ENCODE results near the gene BBS9. TPM values are rescaled to one million over a fixed set of nuclear protein-coding genes. Genes with fewer than 3 reads are reported as not detected.
"Not testable (repeated sequence)": the region's sequence is repeated elsewhere in the genome, so short reads cannot be mapped to it uniquely, and the experiment has no call there.

The BBS9 gene
- polyA plus RNA-seq, 1 donor from 2014 or later, result 7.8 TPM

GRCh38 chr7:33196221-33196620, 66.9 kb downstream of the BBS9 start:
- H3K9me3 Mint-ChIP-seq, result peaks cover 0 to 2% (median 0%) of the 10 kb centered on the region in 3 donors
- peaks cover 14 to 23% (median 21%) of the 10 kb centered on the region in 3 donors for H3K4me1 Mint-ChIP-seq
- no peaks in the 10 kb centered on the region for H3K36me3 Mint-ChIP-seq
- H3K27ac Mint-ChIP-seq, result no peak overlapping the region
- H3K4me3 Mint-ChIP-seq, result no peak overlapping the region
- H3K27me3 Mint-ChIP-seq, result no peaks in the 10 kb centered on the region

- Mint-ChIP-seq H3K9me3 (peaks cover 7 to 12% (median 9%) of the 10 kb centered on the region in 3 donors), H3K27me3 (no peaks in the 10 kb centered on the region), H3K36me3 (peaks cover 4% of the 10 kb centered on the region), H3K4me3 (no peak overlapping the region), H3K27ac (no peak overlapping the region), H3K4me1 (peaks cover 0 to 2% (median 0%) of the 10 kb centered on the region in 3 donors)
Observed at GRCh38 chr7:33200282-33200681, 70.9 kb downstream of the BBS9 start.

GRCh38 chr7:33201821-33202220, 72.5 kb downstream of the BBS9 start:
- Mint-ChIP-seq H3K4me3 (no peak overlapping the region), H3K9me3 (peaks cover 7 to 12% (median 7%) of the 10 kb centered on the region in 3 donors), H3K27me3 (no peaks in the 10 kb centered on the region)

GRCh38 chr7:33210958-33211357, 81.6 kb downstream of the BBS9 start:
- H3K36me3 Mint-ChIP-seq, result peaks cover 28% of the 10 kb centered on the region
- H3K4me1 Mint-ChIP-seq, result no peaks in the 10 kb centered on the region
- H3K27ac Mint-ChIP-seq, result no peak overlapping the region
- H3K4me3 Mint-ChIP-seq, result no peak overlapping the region
- H3K9me3 Mint-ChIP-seq, result peaks cover 7 to 37% (median 20%) of the 10 kb centered on the region in 3 donors
- no peaks in the 10 kb centered on the region for H3K27me3 Mint-ChIP-seq

More at GRCh38 chr7:33201821-33202220, 72.5 kb downstream of the BBS9 start:
- Mint-ChIP-seq H3K36me3 (peaks cover 7% of the 10 kb centered on the region), H3K4me1 (peaks cover 0 to 2% (median 0%) of the 10 kb centered on the region in 3 donors), H3K27ac (no peak overlapping the region)

GRCh38 chr7:33212144-33212543, 82.8 kb downstream of the BBS9 start:
- Mint-ChIP-seq H3K4me1 (no peaks in the 10 kb centered on the region), H3K4me3 (no peak overlapping the region), H3K9me3 (peaks cover 7 to 37% (median 20%) of the 10 kb centered on the region in 3 donors), H3K36me3 (peaks cover 26% of the 10 kb centered on the region), H3K27me3 (no peaks in the 10 kb centered on the region), H3K27ac (no peak overlapping the region)

GRCh38 chr7:33215992-33216391, 86.6 kb downstream of the BBS9 start:
- no peak overlapping the region for H3K4me3 Mint-ChIP-seq
- H3K27ac Mint-ChIP-seq, result no peak overlapping the region
- H3K4me1 Mint-ChIP-seq, result no peaks in the 10 kb centered on the region
- H3K9me3 Mint-ChIP-seq, result peaks cover 4 to 22% (median 13%) of the 10 kb centered on the region in 3 donors
- no peaks in the 10 kb centered on the region for H3K27me3 Mint-ChIP-seq
- peaks cover 14% of the 10 kb centered on the region for H3K36me3 Mint-ChIP-seq

GRCh38 chr7:33217595-33217994, 88.2 kb downstream of the BBS9 start:
- Mint-ChIP-seq H3K9me3 (peaks cover 0 to 6% (median 2%) of the 10 kb centered on the region in 3 donors), H3K4me3 (no peak overlapping the region), H3K27ac (no peak overlapping the region), H3K4me1 (no peaks in the 10 kb centered on the region), H3K36me3 (peaks cover 7% of the 10 kb centered on the region), H3K27me3 (no peaks in the 10 kb centered on the region)

- not testable (repeated sequence) for H3K4me3 Mint-ChIP-seq, H3K27ac Mint-ChIP-seq, H3K4me1 Mint-ChIP-seq, H3K27me3 Mint-ChIP-seq, H3K9me3 Mint-ChIP-seq
- H3K36me3 Mint-ChIP-seq, result peaks cover 11% of the 10 kb centered on the region
Observed at GRCh38 chr7:33218841-33219535, 89.6 kb downstream of the BBS9 start.

- peak overlapping the region in 1 of 3 donors; percentile 80 for H3K27ac Mint-ChIP-seq
- no peaks in the 10 kb centered on the region for H3K4me1 Mint-ChIP-seq
- H3K9me3 Mint-ChIP-seq, result peaks cover 0 to 4% (median 0%) of the 10 kb centered on the region in 3 donors
- no peaks in the 10 kb centered on the region for H3K27me3 Mint-ChIP-seq
- no peak overlapping the region for H3K4me3 Mint-ChIP-seq
- H3K36me3 Mint-ChIP-seq, result peaks cover 7% of the 10 kb centered on the region
Observed at GRCh38 chr7:33220231-33220630, 90.9 kb downstream of the BBS9 start.

GRCh38 chr7:33221390-33221789, 92.0 kb downstream of the BBS9 start:
- H3K27me3 Mint-ChIP-seq, result no peaks in the 10 kb centered on the region
- H3K9me3 Mint-ChIP-seq, result peaks cover 0 to 4% (median 0%) of the 10 kb centered on the region in 3 donors
- H3K36me3 Mint-ChIP-seq, result peaks cover 6% of the 10 kb centered on the region
- no peaks in the 10 kb centered on the region for H3K4me1 Mint-ChIP-seq
- H3K27ac Mint-ChIP-seq, result no peak overlapping the region
- no peak overlapping the region for H3K4me3 Mint-ChIP-seq

GRCh38 chr7:33232632-33233145, 103.3 kb downstream of the BBS9 start:
- Mint-ChIP-seq H3K36me3 (peaks cover 4% of the 10 kb centered on the region), H3K9me3 (no peaks in the 10 kb centered on the region), H3K27me3 (no peaks in the 10 kb centered on the region), H3K4me1 (peaks cover 7 to 12% (median 8%) of the 10 kb centered on the region in 3 donors), H3K27ac (no peak overlapping the region), H3K4me3 (no peak overlapping the region)

GRCh38 chr7:33233659-33234058, 104.3 kb downstream of the BBS9 start:
- Mint-ChIP-seq H3K4me3 (no peak overlapping the region), H3K27ac (no peak overlapping the region), H3K4me1 (peaks cover 8 to 12% (median 9%) of the 10 kb centered on the region in 3 donors), H3K9me3 (no peaks in the 10 kb centered on the region), H3K36me3 (peaks cover 4% of the 10 kb centered on the region), H3K27me3 (no peaks in the 10 kb centered on the region)

GRCh38 chr7:33237036-33237435, 107.7 kb downstream of the BBS9 start:
- Mint-ChIP-seq H3K9me3 (no peaks in the 10 kb centered on the region), H3K4me1 (peaks cover 8 to 12% (median 9%) of the 10 kb centered on the region in 3 donors), H3K4me3 (peak overlapping the region in 1 of 4 donors; percentile 45), H3K36me3 (peaks cover 4% of the 10 kb centered on the region), H3K27ac (no peak overlapping the region), H3K27me3 (no peaks in the 10 kb centered on the region)

GRCh38 chr7:33243319-33243881, 114.0 kb downstream of the BBS9 start:
- H3K9me3 Mint-ChIP-seq, result no peaks in the 10 kb centered on the region
- no peaks in the 10 kb centered on the region for H3K4me1 Mint-ChIP-seq
- no peak overlapping the region for H3K4me3 Mint-ChIP-seq
- H3K27me3 Mint-ChIP-seq, result no peaks in the 10 kb centered on the region
- peaks cover 1% of the 10 kb centered on the region for H3K36me3 Mint-ChIP-seq
- H3K27ac Mint-ChIP-seq, result peak overlapping the region in 1 of 3 donors; percentile 51

- H3K27me3 Mint-ChIP-seq, result no peaks in the 10 kb centered on the region
- H3K4me3 Mint-ChIP-seq, result no peak overlapping the region
- H3K27ac Mint-ChIP-seq, result no peak overlapping the region
- H3K4me1 Mint-ChIP-seq, result no peaks in the 10 kb centered on the region
- peaks cover 0 to 3% (median 0%) of the 10 kb centered on the region in 3 donors for H3K9me3 Mint-ChIP-seq
- H3K36me3 Mint-ChIP-seq, result peaks cover 6% of the 10 kb centered on the region
Observed at GRCh38 chr7:33248671-33249070, 119.3 kb downstream of the BBS9 start.
